ENCODE data around the gene RMND5A. TPM values are rescaled to one million over a fixed set of nuclear protein-coding genes. Genes with fewer than 3 reads are reported as not detected.

RMND5A gene
- total RNA-seq, 2 experiments from 2014 or later = 56.5 to 57.3 TPM

DNA sequence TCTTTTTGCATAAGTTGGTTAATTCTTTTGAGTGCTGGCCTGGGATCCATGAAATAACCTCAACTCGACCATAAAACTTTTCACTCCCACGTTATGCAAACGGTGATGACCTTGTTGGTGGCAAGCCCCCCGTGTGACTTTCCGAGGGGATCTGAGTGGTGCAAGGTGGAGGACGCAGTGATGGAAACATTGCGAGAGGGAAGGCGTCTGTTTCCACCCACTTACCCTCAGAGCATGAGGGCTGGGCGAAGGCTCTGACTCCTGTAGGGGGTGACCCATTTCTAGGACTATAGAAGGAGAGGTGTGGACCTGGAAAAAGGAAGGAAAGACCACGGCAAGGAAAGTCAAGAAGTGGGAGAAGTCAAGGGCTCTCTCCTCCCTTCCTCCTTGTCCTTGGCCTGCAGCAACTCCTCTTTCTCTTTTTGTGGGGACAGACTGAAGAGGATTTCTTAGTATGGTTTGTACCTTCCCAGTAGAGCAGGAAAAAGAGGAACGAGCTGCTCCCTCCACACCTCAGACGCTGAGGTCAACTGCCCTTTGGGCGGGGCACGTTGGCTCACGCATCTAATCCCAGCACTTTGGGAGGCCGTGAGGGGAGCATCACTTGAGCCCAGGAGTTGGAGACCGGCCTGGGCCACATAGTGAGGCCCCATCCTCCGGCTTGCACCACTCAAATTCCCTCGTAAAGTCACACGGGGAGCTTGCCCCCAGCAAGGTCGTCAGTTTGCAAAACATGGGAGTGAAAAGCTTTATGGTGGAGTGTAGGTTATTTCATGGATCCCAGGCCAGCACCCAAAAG, 86.2 kb downstream of the RMND5A start:
- peaks cover 26% of the 10 kb centered on the region for H3K4me1 Mint-ChIP-seq (ENCODE audit: low read depth)
- ChIA-PET POLR2A (interaction anchor here (0.7 to 7.2 kb wide), 11 partner anchors 9 to 43 kb away, joined by 3 to 156 read pairs (median 8); partner anchors contain the start of gene CD8A), CTCF (interaction anchor here (1.0 to 3.4 kb wide), 11 partner anchors 10 to 45 kb away, joined by 3 to 37 read pairs (median 10); partner anchors contain the start of gene CD8A)
- peak overlapping the region; percentile 90 for H3K27ac Mint-ChIP-seq
- DNase-seq (peak; percentile 80), ATAC-seq (peak; percentile 9)
- peak overlapping the region; percentile 87 for H3K4me3 Mint-ChIP-seq
- no peaks in the 10 kb centered on the region for H3K9me3 Mint-ChIP-seq
- H3K27me3 Mint-ChIP-seq = no peaks in the 10 kb centered on the region
- TF ChIP-seq, protein P1, sequence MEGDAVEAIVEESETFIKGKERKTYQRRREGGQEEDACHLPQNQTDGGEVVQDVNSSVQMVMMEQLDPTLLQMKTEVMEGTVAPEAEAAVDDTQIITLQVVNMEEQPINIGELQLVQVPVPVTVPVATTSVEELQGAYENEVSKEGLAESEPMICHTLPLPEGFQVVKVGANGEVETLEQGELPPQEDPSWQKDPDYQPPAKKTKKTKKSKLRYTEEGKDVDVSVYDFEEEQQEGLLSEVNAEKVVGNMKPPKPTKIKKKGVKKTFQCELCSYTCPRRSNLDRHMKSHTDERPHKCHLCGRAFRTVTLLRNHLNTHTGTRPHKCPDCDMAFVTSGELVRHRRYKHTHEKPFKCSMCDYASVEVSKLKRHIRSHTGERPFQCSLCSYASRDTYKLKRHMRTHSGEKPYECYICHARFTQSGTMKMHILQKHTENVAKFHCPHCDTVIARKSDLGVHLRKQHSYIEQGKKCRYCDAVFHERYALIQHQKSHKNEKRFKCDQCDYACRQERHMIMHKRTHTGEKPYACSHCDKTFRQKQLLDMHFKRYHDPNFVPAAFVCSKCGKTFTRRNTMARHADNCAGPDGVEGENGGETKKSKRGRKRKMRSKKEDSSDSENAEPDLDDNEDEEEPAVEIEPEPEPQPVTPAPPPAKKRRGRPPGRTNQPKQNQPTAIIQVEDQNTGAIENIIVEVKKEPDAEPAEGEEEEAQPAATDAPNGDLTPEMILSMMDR (IDR thresholded peaks at IDR 0.05) = no peak
- peaks cover 43% of the 10 kb centered on the region for H3K36me3 Mint-ChIP-seq (ENCODE audit: low read depth)
- intact Hi-C loops (cut with micrococcal nuclease) = loop anchor here (1.0 to 2.0 kb wide), 2 partner anchors 15 to 41 kb away; no protein-coding TSS in a partner anchor

DNA sequence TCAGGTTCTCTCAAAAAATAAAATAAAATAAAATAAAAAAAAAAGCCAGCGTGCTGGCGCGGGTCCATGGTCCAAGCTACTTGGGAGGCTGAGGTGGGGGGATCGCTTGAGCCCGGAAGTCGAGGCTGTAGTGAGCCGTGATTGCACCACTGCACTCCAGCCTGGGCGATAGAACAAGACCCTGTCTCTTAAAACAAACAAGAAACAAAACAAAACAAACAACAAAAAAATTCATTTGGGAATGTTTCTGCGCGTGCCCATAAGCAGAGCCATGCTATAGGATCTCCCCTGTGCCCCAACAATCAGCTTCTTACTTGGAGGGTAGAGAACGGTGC, 87.0 kb downstream of the RMND5A start:
- Mint-ChIP-seq H3K4me1 (ENCODE audit: low read depth) (peaks cover 34% of the 10 kb centered on the region), H3K9me3 (no peaks in the 10 kb centered on the region), H3K4me3 (peak overlapping the region; percentile 87), H3K27ac (peak overlapping the region; percentile 90), H3K27me3 (no peaks in the 10 kb centered on the region), H3K36me3 (ENCODE audit: low read depth) (peaks cover 49% of the 10 kb centered on the region)
- ATAC-seq = peak; percentile 1
- TF ChIP-seq, protein P1 (IDR thresholded peaks at IDR 0.05) = no peak
- ChIA-PET POLR2A (interaction anchor here (0.7 to 7.2 kb wide), 12 partner anchors 8 to 47 kb away, joined by 3 to 156 read pairs (median 7); partner anchors contain the start of gene CD8A), CTCF (interaction anchor here (1.0 to 3.4 kb wide), 10 partner anchors 11 to 53 kb away, joined by 3 to 37 read pairs (median 12); partner anchors contain the start of gene CD8A)
- no peak for DNase-seq
- intact Hi-C loops (cut with micrococcal nuclease) = loop anchor here (2.0 kb wide), 1 partner anchor 42 kb away; no protein-coding TSS in a partner anchor

DNA sequence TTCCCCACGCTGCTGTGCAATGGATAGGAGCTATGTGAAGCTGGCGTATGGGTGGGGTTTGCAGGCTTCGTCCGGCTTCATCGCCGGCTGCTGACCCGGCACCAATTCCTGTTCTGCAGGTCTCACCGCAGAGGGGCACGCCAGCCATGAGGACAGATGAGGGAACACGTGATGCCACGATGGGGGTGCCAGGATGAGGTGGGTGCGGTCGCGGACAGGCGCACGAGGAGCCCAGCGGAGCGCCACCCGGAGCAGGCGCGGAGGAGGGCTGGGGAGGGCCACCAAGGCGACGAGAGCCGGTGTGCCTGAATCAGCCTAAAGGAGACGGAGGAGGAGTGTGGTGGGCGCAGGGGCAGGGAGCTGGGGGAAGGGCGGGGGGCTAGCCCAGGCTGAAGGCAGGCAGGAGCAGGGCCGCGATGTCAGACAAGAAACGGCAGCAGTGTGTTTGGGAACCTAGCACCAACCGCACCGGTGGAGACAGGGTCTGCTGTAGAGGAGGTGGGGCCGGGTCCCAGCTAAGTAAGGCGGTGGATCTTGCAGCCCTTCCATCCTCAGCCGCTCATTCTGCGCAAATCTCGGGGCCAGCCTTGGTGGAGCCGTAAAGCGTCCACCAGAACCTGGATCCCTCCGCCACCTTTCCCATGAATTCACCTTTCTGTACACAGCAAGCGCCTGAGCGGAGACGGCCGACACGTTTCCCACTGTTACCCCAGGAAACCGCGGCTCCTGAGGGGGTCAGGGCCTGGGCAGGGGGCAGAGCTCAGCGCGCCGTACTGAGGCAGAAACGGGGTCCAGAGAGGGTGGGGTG, 87.6 kb downstream of the RMND5A start:
- TF ChIP-seq, protein P1 (IDR thresholded peaks at IDR 0.05) = no peak
- Mint-ChIP-seq H3K27me3 (no peaks in the 10 kb centered on the region), H3K27ac (peak overlapping the region; percentile 90), H3K4me3 (peak overlapping the region; percentile 87), H3K9me3 (peaks cover 1% of the 10 kb centered on the region), H3K36me3 (ENCODE audit: low read depth) (peaks cover 54% of the 10 kb centered on the region), H3K4me1 (ENCODE audit: low read depth) (peaks cover 40% of the 10 kb centered on the region)
- DNase-seq = peak; percentile 96
- intact Hi-C loops (cut with micrococcal nuclease) = loop anchor here (2.0 kb wide), 1 partner anchor 43 kb away; no protein-coding TSS in a partner anchor
- peak; percentile 57 for ATAC-seq
- CTCF ChIA-PET = interaction anchor here (0.8 to 3.4 kb wide), 18 partner anchors 11 to 67 kb away, joined by 3 to 37 read pairs (median 6); partner anchors contain the start of gene CD8A
- POLR2A ChIA-PET = interaction anchor here (0.8 to 7.2 kb wide), 12 partner anchors 10 to 47 kb away, joined by 3 to 156 read pairs (median 8); partner anchors contain the start of gene CD8A

DNA sequence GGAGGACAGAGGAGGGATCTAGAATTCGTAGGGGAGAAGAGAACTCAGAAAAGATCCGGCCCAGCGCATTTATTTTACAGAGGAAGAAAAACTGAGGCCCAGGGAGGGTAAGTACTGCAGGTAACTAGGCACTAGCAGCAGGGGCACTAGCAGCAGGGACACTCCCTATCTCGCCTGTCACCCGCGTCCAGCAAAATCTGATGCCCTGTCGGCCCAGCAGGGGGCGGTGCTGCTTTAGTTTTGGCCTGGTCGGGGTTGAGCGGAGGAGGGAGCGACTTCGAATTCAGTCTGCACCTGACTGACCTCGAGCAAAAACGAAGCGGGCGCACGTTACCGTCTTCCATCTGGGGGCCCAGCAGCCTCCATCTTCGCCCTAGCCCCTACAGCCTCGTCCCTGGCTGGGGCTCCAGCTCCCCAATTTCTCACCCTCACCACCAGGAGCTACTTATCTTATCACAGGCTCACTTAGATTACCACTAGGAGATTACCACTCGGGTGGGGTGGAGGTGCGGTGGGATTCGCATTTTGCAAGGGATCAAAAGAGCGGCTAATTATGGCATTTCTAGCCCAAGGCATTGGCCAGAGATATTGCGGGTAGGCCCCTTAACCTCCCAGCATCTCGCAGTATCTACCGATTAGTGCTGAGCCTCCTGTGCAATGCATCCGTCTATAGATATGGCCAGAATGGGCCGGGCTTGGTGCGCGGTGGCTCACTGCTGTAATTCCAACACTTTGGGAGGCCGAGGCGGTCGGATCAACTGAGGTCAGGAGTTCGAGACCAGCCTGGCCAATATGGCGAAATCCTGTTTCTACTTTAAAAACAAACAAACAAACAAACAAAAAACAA, 88.4 kb downstream of the RMND5A start:
- H3K36me3 Mint-ChIP-seq (ENCODE audit: low read depth) = peaks cover 58% of the 10 kb centered on the region
- peaks cover 45% of the 10 kb centered on the region for H3K4me1 Mint-ChIP-seq (ENCODE audit: low read depth)
- ATAC-seq (peak; percentile 72), DNase-seq (peak; percentile 98)
- ChIA-PET CTCF (interaction anchor here (0.7 to 3.4 kb wide), 21 partner anchors 10 to 66 kb away, joined by 3 to 37 read pairs (median 5); partner anchors contain the start of gene CD8A), POLR2A (interaction anchor here (0.6 to 7.2 kb wide), 14 partner anchors 16 to 105 kb away, joined by 3 to 156 read pairs (median 6); partner anchors contain the start of gene CD8A)
- H3K4me3 Mint-ChIP-seq = peak overlapping the region; percentile 87
- H3K27ac Mint-ChIP-seq = peak overlapping the region; percentile 90
- no peaks in the 10 kb centered on the region for H3K27me3 Mint-ChIP-seq
- TF ChIP-seq, protein P1 (IDR thresholded peaks at IDR 0.05) = peak; percentile 86
- peaks cover 1% of the 10 kb centered on the region for H3K9me3 Mint-ChIP-seq
- intact Hi-C loops (cut with micrococcal nuclease) = no loop called here
